Stimulated activated CD8-positive, alpha-beta memory T cell treated with anti-CD3 and anti-CD28 coated beads, Interleukin-15, amount 100 ng/mL, for 24 hours (primary cell): ENCODE results near the gene SLC27A6.
"Not testable (repeated sequence)": the region's sequence is repeated elsewhere in the genome, so short reads cannot be mapped to it uniquely, and the experiment has no call there.

Source experiments
- DNase-seq: peaks from one replicate; pipeline ENCODE4 v3.0.0-alpha.2; 2020; ENCODE audit warnings: low read depth

The SLC27A6 gene

DNA sequence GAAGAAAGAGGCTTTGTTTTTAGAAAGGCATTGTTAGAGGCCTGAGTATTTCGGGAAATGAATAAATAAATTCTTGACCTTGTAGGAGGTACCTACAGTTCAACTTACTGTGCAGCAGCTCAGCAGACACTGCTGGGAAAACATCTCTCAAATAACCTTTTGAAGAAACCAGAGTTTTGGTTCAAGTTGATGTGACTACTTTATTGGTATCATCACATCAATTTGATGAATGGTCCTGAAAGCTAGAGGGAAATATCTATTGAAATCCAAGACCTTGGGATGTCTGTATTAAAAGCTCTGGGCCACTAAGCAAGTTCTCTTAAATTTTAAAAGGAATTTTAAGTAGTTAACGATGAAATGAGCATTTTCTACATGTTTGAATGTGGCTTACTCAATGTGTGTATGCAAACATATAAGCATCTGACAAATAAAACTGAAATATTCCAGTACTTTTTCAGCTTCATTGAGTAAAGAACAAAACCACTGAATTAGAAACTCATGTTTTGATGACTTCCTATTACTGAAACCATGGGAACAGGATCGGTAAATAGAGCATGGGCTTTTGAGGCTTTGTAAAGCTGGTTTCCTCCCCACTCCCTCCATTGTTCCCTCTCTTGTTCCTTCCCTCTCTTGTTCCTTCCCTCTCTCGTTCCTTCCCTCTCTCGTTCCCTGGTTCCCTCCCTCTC lies 36.7 kb downstream of the SLC27A6 start:
- DNase-seq = no peak

DNA sequence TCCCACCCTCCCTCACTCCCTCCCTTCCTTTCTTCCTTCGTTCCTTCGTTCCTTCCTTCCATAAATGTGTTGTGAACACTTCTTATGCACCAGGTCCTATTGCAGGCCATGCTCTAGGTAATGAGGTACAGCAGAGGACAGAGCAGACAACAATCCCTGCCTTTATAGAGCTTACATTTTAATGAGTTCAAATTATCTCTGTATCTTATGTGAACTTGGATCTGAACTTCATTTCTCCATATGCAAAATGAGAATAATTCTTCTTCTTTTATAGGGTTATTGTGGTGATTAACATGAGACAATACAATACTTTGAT lies 37.2 kb downstream of the SLC27A6 start:
- DNase-seq = no peak

DNA sequence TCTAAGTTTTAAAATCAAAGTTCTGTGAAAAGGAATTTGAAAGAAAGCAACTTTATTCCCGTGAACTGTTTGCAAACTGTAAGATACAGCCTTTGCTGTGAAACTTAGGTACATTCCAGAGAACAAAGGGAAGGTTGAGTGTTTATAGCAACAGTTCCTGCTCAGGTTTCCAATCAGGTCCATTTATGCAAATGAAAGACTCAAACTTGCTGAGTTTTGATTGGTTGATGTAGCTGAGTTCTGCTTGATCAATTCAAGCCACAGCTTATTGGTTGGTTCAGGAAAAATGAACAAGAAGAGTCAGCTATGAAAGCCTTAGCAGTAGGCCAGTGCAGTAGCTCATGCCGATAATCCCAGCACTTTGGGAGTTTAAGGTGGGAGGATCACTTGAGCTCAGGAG lies 37.9 kb downstream of the SLC27A6 start:
- no peak for DNase-seq

GRCh38 chr5:129014185-129014584 lies 48.9 kb downstream of the SLC27A6 start:
- DNase-seq = no peak

DNA sequence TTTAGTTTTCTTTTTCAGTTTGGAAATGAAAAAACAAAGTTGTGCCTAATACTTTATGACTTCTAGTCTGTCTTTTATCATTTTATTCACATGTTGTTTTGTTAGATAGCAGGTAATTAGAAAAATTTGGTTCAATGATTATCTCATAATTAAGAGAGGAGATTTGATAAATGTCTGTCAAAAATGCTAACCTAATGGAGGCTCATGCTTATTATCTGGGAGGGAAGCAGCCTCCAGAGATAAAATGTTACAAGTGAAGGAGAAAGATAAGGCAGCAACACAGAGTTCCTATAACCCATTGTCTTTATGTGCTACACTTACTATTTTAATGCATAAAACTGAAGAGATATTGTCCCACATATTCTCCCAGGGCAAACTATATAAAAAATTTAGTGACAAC lies 53.5 kb downstream of the SLC27A6 start:
- no peak for DNase-seq

GRCh38 chr5:129019401-129019908 lies 54.2 kb downstream of the SLC27A6 start:
- no peak for DNase-seq

DNA sequence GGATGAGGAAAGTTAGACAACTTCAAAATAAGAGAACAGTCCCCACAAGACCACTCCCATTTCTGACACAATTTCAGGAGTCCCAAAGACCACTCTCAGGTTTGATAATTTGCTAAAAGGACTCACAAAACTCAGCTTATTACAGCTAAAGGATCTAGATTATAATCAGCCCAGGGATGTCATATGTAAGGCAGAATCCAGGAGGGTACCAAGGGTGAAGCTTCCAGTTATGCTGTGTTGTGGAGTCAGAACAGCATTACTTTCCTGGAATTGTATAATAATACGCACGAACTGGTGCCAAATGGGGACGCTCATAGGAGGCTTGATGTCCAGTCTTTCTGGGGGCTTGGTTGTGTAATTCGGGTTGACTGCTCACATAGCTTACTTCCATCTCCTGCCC lies 55.4 kb downstream of the SLC27A6 start:
- DNase-seq = no peak

GRCh38 chr5:129021744-129022143 lies 56.5 kb downstream of the SLC27A6 start:
- DNase-seq = no peak

GRCh38 chr5:129022599-129022998 lies 57.3 kb downstream of the SLC27A6 start:
- DNase-seq = no peak

GRCh38 chr5:129027260-129027659 lies 62.0 kb downstream of the SLC27A6 start:
- DNase-seq = no peak

DNA sequence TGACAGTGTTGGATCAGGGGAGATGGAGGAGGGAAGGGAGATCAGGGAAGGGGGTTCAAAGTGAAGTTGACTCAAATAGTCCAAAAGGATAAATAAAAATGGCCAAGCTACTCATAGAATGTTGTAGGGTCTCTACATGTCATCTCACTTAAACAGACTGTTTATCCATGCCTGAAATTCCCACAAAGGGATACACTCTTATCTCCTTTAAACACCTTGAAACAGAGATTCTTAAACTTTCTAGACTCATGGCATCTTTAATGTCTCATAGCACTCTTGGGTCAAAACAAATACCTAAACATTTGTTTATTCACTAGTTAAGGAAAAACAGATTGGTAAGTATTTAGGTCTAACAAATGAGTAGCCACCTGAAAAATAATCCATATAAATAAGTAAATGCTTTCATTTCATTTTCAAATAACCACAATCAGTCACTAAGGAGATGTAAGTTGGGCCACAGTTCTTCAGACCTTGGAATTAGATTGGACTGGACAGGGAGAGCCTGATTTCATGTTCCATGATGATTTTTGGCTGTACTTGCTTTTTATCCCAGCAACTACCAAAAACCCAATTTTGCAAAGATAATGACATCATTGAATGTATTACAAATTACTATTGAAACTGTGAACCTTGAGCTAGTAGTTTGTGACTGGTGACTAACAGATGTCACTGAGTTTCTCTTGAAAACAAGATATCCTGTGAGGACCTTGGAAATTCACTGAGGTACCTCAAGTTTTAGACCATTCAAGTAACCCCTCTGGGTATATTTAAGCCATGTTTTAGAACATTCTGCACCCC lies 66.8 kb downstream of the SLC27A6 start:
- DNase-seq = no peak

DNA sequence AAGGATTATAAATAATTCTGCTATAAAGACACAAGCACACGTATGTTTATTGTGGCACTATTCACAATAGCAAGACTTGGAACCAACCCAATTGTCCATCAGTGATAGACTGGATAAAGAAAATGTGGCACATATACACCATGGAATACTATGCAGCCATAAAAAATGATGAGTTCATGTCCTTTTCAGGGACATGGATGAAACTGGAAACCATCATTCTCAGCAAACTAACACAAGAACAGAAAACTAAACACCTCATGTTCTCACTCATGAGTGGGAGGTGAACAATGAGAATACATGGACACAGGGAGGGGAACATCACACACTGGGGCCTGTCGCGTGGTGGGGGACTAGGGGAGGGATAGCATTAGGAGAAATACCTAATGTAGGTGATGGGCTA lies 71.0 kb downstream of the SLC27A6 start:
- DNase-seq = not testable (repeated sequence)

GRCh38 chr5:129041196-129041881 lies 76.1 kb downstream of the SLC27A6 start:
- no peak for DNase-seq

GRCh38 chr5:129042306-129042705 lies 77.0 kb downstream of the SLC27A6 start:
- no peak for DNase-seq

DNA sequence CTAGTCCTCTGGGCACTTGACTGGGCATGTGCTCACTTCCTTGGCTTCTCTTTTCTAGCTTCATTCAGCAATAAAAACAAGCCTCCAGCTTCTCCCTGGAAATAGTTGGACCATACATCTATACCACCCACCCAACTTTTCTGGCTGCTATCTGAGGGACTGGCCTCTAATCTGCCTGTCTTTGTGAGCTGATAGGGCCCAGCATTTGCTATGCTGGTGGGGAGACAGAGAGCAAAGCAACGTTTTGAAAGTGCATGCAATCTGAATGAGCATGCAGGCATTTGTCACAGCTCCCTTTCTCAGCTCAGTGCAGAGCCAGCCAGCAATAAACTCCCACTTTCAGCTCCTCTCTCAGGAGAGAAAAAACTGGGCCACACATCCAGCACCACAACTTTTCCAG lies 78.6 kb downstream of the SLC27A6 start:
- DNase-seq = no peak

GRCh38 chr5:129046151-129046550 lies 80.9 kb downstream of the SLC27A6 start:
- no peak for DNase-seq

- DNase-seq = no peak
Measured at GRCh38 chr5:129048509-129048908, 83.2 kb downstream of the SLC27A6 start.

DNA sequence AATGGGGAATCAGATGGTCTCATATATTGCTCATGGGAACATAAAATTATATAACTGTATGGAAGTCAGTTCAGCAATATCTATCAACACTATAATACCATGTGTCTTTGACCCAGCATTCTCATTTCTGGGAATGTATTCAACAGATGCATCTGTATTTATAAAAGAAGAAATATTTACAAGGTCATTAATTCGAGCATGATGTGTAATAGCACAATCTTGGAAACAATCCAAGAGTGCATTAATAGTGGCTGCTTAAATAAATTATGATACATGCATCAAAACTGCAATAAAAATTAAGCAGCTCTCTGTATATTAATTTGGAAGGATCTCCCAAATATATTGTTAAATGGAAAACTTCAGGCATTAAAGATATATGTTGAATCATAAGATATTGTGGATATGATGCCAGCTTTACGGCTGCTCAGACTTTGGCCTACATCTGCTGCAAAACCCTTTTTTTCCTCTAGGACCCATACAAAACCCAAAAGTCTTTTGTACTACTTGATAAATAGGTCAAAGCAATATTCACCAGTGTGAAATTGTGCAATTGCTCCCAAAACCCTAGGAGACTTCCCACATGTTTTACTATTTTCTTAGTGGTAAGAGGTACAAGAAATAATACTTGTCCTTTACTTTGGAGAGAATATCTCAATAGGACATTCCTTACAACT lies 84.0 kb downstream of the SLC27A6 start:
- no peak for DNase-seq

DNA sequence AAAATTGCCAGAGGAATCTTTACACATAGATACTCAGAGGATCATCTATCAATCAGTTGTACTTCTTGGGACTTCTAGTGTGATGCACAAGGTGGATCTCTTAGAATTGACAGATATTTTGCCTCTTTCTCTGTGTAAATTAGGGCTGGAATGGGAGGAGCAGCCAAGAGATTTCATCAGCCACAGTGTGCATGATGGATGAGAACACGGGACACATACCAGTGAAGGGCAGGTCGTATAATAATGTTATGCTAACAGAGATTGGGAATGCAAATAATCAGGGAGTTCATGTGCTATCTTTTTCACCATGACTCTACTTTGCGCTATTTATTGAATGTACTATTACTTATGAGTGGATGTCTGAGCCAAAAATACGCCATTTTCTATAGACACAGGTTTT lies 86.0 kb downstream of the SLC27A6 start:
- DNase-seq = no peak

DNA sequence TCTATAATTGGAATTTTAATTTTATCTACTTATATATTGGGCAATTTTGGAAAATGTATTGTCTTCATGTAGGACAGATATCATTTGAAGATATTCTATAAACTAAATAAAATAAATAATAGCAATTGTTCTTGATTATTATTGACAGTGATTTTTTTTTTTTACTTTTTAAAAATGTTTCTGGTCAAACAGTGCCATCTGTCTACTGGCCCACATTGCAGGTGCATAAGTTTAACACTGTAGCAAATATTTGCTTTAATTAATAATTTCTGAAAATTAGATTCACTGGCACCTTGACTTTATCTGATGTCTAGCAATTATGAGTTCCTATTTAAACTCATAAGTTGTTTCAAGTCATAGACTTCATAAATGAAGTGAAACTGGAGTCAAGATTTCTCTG lies 88.2 kb downstream of the SLC27A6 start:
- DNase-seq = no peak

DNA sequence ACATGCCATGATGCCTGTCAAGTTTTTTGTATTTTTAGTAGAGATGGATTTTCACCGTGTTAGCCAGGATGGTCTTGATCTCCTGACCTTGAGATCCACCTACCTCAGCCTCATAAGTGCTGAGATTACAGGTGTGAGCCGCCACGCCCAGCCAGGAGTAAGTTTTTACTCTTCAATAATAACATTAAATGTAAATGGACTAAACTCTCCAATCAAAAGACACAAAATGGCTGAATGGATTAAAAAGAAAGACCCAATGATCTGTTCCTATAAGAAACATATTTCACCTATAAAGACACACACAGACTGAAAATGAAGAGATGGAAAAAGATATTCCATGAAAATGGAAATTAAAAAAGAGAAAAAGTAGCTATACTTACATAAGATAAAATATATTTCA lies 92.0 kb downstream of the SLC27A6 start:
- DNase-seq = no peak

GRCh38 chr5:129061849-129062248 lies 96.6 kb downstream of the SLC27A6 start:
- no peak for DNase-seq
